HG03442 (cell line): Measurements from ENCODE around the gene ASIC1.
"Not testable (repeated sequence)": the region's sequence is repeated elsewhere in the genome, so short reads cannot be mapped to it uniquely, and the experiment has no call there.

Source experiments
- ATAC-seq: cut with Tn5 transposase; IDR thresholded peaks from one replicate; pipeline ENCODE4 v1.9.1; 2021; ENCODE audit warnings: mild to moderate bottlenecking, moderate library complexity; ENCODE audit not compliant: unreplicated experiment

Gene ASIC1

GRCh38 chr12:50057000-50057841, at the start of gene ASIC1:
ASIC1 (plus strand) TSS chr12:50057596; CDS start chr12:50058767, 1,171 bp downstream.
- ATAC-seq, result no peak

GRCh38 chr12:50013361-50014147, 43.8 kb upstream of the ASIC1 start:
- ATAC-seq, result no peak

- ATAC-seq, result no peak
Observed at GRCh38 chr12:50014342-50014741, 43.1 kb upstream of the ASIC1 start.

- no peak for ATAC-seq
Observed at GRCh38 chr12:50016501-50017475, 40.6 kb upstream of the ASIC1 start.

GRCh38 chr12:50017641-50018040, 39.8 kb upstream of the ASIC1 start:
- no peak for ATAC-seq

GRCh38 chr12:50018154-50018553, 39.2 kb upstream of the ASIC1 start:
- ATAC-seq, result no peak

GRCh38 chr12:50018968-50019367, 38.4 kb upstream of the ASIC1 start:
- ATAC-seq, result no peak

- no peak for ATAC-seq
Observed at GRCh38 chr12:50019524-50019923, 37.9 kb upstream of the ASIC1 start.

GRCh38 chr12:50021031-50021430, 36.4 kb upstream of the ASIC1 start:
- no peak for ATAC-seq

GRCh38 chr12:50022903-50023302, 34.5 kb upstream of the ASIC1 start:
- no peak for ATAC-seq

GRCh38 chr12:50024227-50024626, 33.2 kb upstream of the ASIC1 start:
- ATAC-seq, result no peak

- ATAC-seq, result peak; percentile 6
Observed at GRCh38 chr12:50024805-50025186, 32.6 kb upstream of the ASIC1 start.

- ATAC-seq, result peak; percentile 96
Observed at GRCh38 chr12:50025187-50026059, 32.0 kb upstream of the ASIC1 start, which contains the start of gene RACGAP1. RACGAP1 (minus strand) TSS chr12:50025494; CDS start chr12:50016715, 8,779 bp downstream.

- ATAC-seq, result no peak
Observed at GRCh38 chr12:50026691-50027090, 30.7 kb upstream of the ASIC1 start.

GRCh38 chr12:50030449-50030848, 26.9 kb upstream of the ASIC1 start:
- ATAC-seq, result not testable (repeated sequence)

- no peak for ATAC-seq
Observed at GRCh38 chr12:50032515-50032853, 24.9 kb upstream of the ASIC1 start.

GRCh38 chr12:50032854-50033581, 24.4 kb upstream of the ASIC1 start:
- ATAC-seq, result no peak

- ATAC-seq, result no peak
Observed at GRCh38 chr12:50038336-50038735, 19.1 kb upstream of the ASIC1 start.

GRCh38 chr12:50039151-50039835, 18.1 kb upstream of the ASIC1 start:
- no peak for ATAC-seq
